Inflammatory macrophage treated with lipopolysaccharide for 1 hour (primary cell): Measurements from ENCODE around the gene IDNK.
A peak's percentile ranks its signal among the peaks of the same experiment; 100 is the strongest.

Experiments used
- DNase-seq, 2 donors: peaks; one replicate each; pipeline ENCODE4 v3.0.0-alpha.2; 2020 to 2022

IDNK gene

GRCh38 chr9:83636813-83637212 is 13.9 kb downstream of the IDNK start:
- DNase-seq: no peak

DNA sequence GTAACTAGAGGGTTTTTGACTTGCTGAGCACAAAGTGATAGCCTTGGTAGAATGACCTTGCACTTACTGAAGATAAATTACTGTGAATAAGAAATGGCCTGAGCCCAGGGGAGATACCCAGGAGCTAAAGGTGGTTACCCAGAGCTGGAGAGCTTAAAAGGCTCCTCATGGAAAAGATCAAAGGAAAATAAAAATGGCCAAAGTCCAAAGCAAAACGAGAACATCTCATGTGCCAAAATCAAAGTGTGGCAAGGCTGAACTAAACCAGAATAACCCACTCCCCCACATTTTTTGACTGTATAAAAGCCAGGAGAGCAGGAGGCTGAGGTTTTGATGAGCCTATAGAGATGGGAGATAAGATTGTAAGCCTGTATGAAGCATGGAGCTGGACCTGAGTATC is 14.4 kb downstream of the IDNK start:
- no peak for DNase-seq

- no peak for DNase-seq
These were observed 16.3 kb downstream of the IDNK start for GRCh38 chr9:83639266-83639665.

DNA sequence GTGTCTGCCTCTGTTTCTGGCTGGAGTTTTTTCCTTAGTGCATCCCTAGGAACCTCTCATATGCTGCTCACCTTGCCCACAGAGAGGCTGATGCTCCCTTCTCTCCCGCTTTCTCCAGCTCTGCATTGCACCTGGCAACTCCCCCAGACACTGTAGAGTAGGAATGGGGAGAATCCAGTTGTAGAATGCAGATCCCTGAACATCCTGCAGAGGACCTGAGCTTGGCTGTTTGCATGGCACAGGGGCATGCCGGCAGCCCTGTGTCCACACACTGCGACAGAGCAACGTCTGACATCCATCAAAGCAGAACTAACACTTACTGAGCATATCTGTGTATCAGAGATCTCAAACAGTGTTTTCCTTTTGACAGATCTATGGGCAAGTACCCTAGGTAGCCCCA is 19.9 kb downstream of the IDNK start:
- DNase-seq: no peak

DNA sequence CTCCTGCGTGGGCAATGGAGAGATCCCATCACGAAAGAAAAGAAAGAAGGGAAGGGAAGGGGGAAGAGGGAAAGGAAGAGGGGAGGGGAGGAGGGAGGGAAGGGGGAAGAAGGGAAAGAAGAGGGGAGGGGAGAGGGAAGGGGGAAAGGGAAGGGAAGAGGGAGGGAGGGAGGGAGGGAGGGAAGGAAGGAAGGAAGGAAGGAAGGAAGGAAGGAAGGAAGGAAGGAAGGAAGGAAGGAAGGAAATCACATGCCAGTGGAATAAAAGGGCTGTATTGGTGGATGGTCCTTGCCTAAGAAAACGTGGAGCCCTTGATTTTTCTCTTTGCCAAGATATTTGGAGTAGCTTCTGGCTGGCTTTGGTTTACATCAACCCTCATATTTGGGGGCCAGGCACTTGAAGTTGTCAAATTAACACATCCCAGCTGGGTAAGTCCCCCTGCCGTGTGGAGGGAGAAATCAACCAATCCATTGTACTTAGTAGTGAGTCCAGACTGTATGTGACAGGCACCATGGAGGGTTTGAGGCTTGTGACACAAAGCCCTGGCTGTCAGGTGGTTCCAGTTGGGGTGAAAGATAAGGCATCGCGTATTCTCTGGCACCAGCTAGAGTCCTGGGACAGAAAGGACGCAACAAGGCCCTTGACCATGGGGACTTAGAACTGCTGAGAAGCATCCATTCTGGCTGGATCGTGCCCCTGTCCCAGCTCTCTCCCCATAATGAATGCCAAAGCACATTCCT is 23.7 kb downstream of the IDNK start:
- no peak for DNase-seq

- DNase-seq: peak in 1 of 2 donors; percentile 70
These were observed 26.1 kb downstream of the IDNK start for GRCh38 chr9:83649080-83649479.

DNA sequence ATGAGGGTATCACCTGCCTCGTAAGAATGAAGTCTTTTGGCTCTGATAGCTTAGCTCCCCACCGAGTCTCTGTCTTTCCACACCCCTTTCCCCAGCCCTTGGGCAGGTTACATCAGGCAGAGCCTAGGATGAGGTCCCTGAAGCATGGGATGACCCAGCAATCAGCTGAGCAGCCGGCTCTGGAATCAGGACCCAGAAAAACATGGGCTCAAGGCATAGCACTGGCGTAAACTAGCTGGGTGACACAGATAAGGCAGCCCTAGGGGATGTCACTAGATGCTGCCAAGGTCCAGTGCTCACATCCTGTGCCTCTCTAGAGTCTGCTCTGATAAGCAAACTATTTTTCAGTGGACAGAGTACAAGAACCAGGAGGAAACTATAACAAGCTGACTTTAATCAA is 26.6 kb downstream of the IDNK start:
- no peak for DNase-seq

- no peak for DNase-seq
These were observed 28.6 kb downstream of the IDNK start for GRCh38 chr9:83651558-83651957.

GRCh38 chr9:83652433-83652832 is 29.5 kb downstream of the IDNK start:
- DNase-seq: no peak

DNA sequence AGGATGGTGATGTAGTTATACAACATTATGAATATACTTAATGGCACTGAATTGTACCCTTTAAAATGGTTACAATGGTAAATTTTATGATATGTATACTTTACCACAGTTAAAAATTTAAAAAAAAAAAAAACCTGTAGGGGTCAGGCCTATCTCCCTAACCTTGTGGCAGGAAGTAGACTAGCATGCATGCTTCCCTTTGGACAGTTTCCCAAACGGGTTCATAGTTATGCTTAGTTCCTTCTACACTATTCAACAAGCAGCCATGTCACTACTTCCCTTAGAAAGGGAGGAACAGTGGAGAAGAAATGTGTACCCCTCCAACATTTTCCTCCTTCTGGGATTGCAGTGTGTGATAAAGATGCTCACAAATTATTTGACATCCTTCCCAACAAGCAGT is 32.5 kb downstream of the IDNK start:
- DNase-seq: no peak

DNA sequence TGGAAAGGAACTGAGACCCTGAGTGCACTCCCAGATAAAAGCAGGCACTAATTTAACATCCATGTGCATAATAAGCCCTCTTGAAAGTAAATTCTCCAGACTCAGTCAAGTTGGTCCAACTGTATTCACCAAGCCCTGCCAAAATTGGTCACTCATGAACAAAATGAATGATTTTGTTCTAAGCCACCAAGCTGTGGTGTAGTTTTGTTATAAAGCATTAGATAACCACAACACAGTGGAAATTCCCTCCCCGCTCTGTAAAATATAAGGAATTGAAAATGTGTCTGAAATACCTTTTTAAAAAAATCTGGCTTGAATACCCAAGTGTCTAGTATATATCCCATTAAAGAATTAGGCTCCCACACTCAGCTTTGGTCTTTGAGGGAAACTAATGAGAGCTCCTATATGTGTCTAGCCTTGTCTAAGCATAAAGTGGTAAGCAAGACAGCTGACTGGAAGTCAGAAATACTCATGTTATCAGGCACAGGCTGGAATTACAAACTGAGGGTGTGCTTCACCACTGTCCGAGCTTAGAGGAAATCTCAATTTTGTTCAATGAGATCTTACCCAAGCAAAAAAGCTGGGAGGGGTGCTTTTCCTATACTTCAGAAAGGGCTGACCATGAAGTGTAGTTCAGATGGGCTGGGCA is 33.2 kb downstream of the IDNK start:
- no peak for DNase-seq

- DNase-seq: no peak
These were observed 34.0 kb downstream of the IDNK start for GRCh38 chr9:83656952-83657351.

DNA sequence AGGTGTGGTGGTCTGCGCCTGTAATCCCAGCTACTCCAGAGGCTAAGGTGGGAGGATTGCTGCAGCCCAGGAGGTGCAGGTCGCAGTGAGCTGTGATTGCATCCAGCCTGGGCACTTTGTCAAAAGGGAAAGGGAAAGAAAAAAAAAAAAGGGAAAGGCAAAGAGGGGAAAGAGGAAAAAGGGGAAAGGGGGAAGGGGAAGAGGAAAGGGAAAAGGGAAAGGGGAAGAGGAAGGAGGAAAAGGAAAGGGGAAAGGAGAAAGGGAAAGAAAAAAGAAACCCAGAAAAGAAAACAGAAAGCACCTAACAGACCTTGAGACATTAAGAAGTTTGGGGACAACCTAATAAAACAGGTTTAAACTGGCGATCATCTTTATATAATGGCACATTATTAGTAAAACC is 40.0 kb downstream of the IDNK start:
- no peak for DNase-seq

DNA sequence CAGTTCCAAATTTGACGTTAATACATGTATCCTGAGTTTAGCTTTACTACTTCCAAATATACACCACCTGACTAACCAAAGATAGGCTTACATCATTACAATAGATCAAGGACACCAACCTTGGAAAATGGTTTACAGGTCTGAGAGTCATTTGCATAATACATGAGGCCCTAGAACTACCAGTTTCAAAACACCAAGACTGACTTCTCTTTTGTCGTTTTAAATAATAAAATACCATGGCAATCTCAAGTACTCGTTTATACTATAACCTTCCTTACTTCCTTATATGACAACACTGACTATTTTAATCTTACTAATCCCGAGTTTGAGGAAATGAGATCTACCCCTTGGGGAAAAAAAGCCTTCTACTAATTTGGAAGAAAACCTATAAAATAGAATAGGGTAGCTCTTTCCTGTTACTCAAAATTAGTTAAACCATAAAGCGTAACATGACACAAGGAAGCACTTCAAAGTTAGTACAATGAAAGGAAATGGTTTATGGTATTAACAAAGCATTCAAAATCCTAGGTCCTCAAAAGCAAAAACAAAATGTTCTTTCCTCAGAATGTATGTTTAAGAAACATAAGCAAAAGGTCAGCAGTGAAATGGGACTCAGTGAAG is 42.7 kb downstream of the IDNK start:
- peak; percentile 39 to 63 for DNase-seq

GRCh38 chr9:83669067-83669466 is 46.1 kb downstream of the IDNK start:
- DNase-seq: no peak

GRCh38 chr9:83670381-83670780 is 47.4 kb downstream of the IDNK start:
- DNase-seq: no peak

DNA sequence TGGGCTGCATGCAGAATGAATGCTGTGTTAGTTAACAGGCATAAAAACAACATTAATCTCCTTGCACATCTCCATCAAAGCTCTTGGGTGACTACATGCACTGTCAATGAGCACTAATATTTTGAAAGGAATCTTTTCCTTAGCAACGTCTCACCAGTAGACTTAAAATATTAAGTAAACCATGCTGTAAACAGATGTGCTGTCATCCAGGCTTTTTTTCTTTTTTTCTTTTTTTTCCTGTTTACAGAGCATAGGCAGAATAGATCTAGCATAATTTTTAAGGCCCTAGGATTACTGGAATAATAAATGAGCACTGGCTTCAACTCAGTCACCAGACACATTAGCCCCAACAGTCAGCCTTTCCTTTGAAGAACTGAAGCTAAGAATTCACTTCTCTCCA is 48.5 kb downstream of the IDNK start:
- DNase-seq: no peak

GRCh38 chr9:83675466-83675865 is 52.5 kb downstream of the IDNK start:
- DNase-seq: no peak

DNA sequence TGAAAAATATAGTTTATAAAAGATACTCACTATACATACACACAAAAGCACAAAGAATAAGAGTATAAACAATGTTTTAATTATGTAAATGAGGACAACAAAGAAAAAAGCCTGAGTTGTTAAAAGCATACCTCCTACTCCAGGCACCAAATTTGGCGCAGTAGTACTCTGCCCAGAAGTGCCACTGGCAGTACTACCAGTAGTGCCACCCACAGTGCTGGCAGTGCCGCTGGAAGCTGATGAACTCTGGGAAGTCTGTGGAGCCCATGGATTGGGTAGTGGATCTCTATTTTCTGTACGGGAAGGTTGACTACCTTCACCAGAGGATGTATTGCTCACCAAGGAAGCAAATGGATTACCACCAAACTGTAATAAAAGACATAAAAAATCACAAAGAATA is 54.7 kb downstream of the IDNK start:
- DNase-seq: no peak

- no peak for DNase-seq
These were observed 57.3 kb downstream of the IDNK start for GRCh38 chr9:83680233-83680632.

DNA sequence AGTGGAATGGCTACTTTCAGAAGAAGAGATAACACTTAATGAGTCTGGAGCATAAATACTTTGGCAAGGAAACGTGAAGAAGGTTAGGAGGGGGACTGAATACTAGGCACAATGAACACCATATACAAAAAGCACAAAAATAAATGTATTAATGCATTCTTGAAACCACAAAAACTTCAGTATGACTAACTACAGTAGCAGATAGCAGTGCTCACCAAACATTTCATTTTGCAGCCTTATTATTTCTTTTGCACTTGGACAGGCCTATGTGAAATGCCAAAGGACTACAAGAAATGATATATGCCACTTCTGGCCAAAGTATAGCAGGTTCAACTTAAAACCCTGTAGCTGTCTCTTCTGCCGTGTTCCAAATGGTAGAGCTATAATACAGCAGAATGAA is 58.5 kb downstream of the IDNK start:
- no peak for DNase-seq

GRCh38 chr9:83688921-83689320 is 66.0 kb downstream of the IDNK start:
- DNase-seq: no peak

DNA sequence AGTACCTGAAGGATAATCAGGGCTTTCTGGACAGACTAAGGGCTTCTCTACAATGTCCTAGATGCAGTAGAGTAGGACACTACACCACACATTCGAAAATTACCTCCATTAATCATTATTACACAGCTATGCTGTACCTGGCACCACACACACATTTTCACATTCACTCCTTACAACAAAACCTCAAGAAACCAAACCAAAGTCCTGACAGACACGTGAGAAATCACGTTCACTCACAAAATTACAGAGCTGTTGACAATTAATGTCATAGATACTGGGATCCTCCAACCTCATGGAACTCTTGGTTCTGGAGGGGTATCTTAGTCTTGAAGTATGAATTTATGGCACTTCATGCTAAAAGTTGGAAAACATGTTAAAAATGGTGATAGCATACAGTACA is 68.5 kb downstream of the IDNK start:
- DNase-seq: no peak
